NCI-H2107 (cell line): ENCODE data around the gene CMPK2.

ENCODE experiments used
- DNase-seq: peaks from one replicate; lab custom pipeline; 2025; lab: John Stamatoyannopoulos, UW

CMPK2 gene

GRCh38 chr2:6810961-6811360, 54.7 kb downstream of the CMPK2 start:
- DNase-seq, result no peak

- DNase-seq, result no peak
Measured at GRCh38 chr2:6808426-6808825, 57.3 kb downstream of the CMPK2 start.

- no peak for DNase-seq
Measured at GRCh38 chr2:6806604-6807003, 59.1 kb downstream of the CMPK2 start.

- no peak for DNase-seq
Measured at GRCh38 chr2:6800553-6800952, 65.2 kb downstream of the CMPK2 start.
